ENCODE results near the gene CNKSR2. TPM values are rescaled to one million over a fixed set of nuclear protein-coding genes. Genes with fewer than 3 reads are reported as not detected.

The CNKSR2 gene
- 18.5 TPM for total RNA-seq (ENCODE audit: unreplicated experiment)
- long read RNA-seq = 0 reads

GRCh38 chrX:21374163-21374993, at the start of gene CNKSR2:
TSS of gene CNKSR2 (plus strand) at chrX:21374418. CDS start at chrX:21374898, 480 bp downstream.
- H3K4me1 Mint-ChIP-seq (ENCODE audit: low read depth, unreplicated experiment) = no peaks in the 10 kb centered on the region
- no peaks in the 10 kb centered on the region for H3K36me3 Mint-ChIP-seq (ENCODE audit: unreplicated experiment)
- peak; percentile 66 for DNase-seq
- H3K4me3 Mint-ChIP-seq (ENCODE audit: unreplicated experiment) = peak within 1 kb of the TSS; percentile 93
- peaks cover 4% of the 10 kb centered on the region for H3K27me3 Mint-ChIP-seq (ENCODE audit: unreplicated experiment)
- peaks cover 4% of the 10 kb centered on the region for H3K9me3 Mint-ChIP-seq (ENCODE audit: unreplicated experiment)
- no peak for TF ChIP-seq CTCF (IDR thresholded peaks at IDR 0.05; ENCODE audit: partially characterized antibody, unreplicated experiment)
- peak within 1 kb of the TSS; percentile 80 for H3K27ac Mint-ChIP-seq (ENCODE audit: unreplicated experiment)

GRCh38 chrX:21354725-21355124, 19.5 kb upstream of the CNKSR2 start:
- no peak for DNase-seq
- TF ChIP-seq CTCF (IDR thresholded peaks at IDR 0.05; ENCODE audit: partially characterized antibody, unreplicated experiment) = no peak
- H3K27me3 Mint-ChIP-seq (ENCODE audit: unreplicated experiment) = peaks cover 1% of the 10 kb centered on the region
- no peak overlapping the region for H3K4me3 Mint-ChIP-seq (ENCODE audit: unreplicated experiment)
- H3K27ac Mint-ChIP-seq (ENCODE audit: unreplicated experiment) = no peak overlapping the region
- H3K36me3 Mint-ChIP-seq (ENCODE audit: unreplicated experiment) = peaks cover 17% of the 10 kb centered on the region
- no peaks in the 10 kb centered on the region for H3K4me1 Mint-ChIP-seq (ENCODE audit: low read depth, unreplicated experiment)
- H3K9me3 Mint-ChIP-seq (ENCODE audit: unreplicated experiment) = no peaks in the 10 kb centered on the region

- Mint-ChIP-seq H3K4me1 (ENCODE audit: low read depth, unreplicated experiment) (no peaks in the 10 kb centered on the region), H3K27me3 (ENCODE audit: unreplicated experiment) (peaks cover 1% of the 10 kb centered on the region), H3K9me3 (ENCODE audit: unreplicated experiment) (no peaks in the 10 kb centered on the region), H3K36me3 (ENCODE audit: unreplicated experiment) (peaks cover 9% of the 10 kb centered on the region), H3K4me3 (ENCODE audit: unreplicated experiment) (no peak overlapping the region), H3K27ac (ENCODE audit: unreplicated experiment) (no peak overlapping the region)
- no peak for DNase-seq
- no peak for TF ChIP-seq CTCF (IDR thresholded peaks at IDR 0.05; ENCODE audit: partially characterized antibody, unreplicated experiment)
Observed at GRCh38 chrX:21355831-21356230, 18.4 kb upstream of the CNKSR2 start.

- H3K27me3 Mint-ChIP-seq (ENCODE audit: unreplicated experiment) = no peaks in the 10 kb centered on the region
- no peaks in the 10 kb centered on the region for H3K36me3 Mint-ChIP-seq (ENCODE audit: unreplicated experiment)
- H3K4me1 Mint-ChIP-seq (ENCODE audit: low read depth, unreplicated experiment) = no peaks in the 10 kb centered on the region
- H3K4me3 Mint-ChIP-seq (ENCODE audit: unreplicated experiment) = no peak overlapping the region
- DNase-seq = no peak
- TF ChIP-seq CTCF (IDR thresholded peaks at IDR 0.05; ENCODE audit: partially characterized antibody, unreplicated experiment) = no peak
- peaks cover 1% of the 10 kb centered on the region for H3K9me3 Mint-ChIP-seq (ENCODE audit: unreplicated experiment)
- no peak overlapping the region for H3K27ac Mint-ChIP-seq (ENCODE audit: unreplicated experiment)
Observed at GRCh38 chrX:21369613-21370012, 4.6 kb upstream of the CNKSR2 start.

- H3K27me3 Mint-ChIP-seq (ENCODE audit: unreplicated experiment) = peaks cover 4% of the 10 kb centered on the region
- no peaks in the 10 kb centered on the region for H3K4me1 Mint-ChIP-seq (ENCODE audit: low read depth, unreplicated experiment)
- no peaks in the 10 kb centered on the region for H3K36me3 Mint-ChIP-seq (ENCODE audit: unreplicated experiment)
- peak overlapping the region; percentile 57 for H3K4me3 Mint-ChIP-seq (ENCODE audit: unreplicated experiment)
- no peak for TF ChIP-seq CTCF (IDR thresholded peaks at IDR 0.05; ENCODE audit: partially characterized antibody, unreplicated experiment)
- H3K27ac Mint-ChIP-seq (ENCODE audit: unreplicated experiment) = no peak overlapping the region
- H3K9me3 Mint-ChIP-seq (ENCODE audit: unreplicated experiment) = peaks cover 4% of the 10 kb centered on the region
- no peak for DNase-seq
Observed at GRCh38 chrX:21373001-21373400, 1.2 kb upstream of the CNKSR2 start.
